ENCODE measurements around the gene PARD3B.

DNA sequence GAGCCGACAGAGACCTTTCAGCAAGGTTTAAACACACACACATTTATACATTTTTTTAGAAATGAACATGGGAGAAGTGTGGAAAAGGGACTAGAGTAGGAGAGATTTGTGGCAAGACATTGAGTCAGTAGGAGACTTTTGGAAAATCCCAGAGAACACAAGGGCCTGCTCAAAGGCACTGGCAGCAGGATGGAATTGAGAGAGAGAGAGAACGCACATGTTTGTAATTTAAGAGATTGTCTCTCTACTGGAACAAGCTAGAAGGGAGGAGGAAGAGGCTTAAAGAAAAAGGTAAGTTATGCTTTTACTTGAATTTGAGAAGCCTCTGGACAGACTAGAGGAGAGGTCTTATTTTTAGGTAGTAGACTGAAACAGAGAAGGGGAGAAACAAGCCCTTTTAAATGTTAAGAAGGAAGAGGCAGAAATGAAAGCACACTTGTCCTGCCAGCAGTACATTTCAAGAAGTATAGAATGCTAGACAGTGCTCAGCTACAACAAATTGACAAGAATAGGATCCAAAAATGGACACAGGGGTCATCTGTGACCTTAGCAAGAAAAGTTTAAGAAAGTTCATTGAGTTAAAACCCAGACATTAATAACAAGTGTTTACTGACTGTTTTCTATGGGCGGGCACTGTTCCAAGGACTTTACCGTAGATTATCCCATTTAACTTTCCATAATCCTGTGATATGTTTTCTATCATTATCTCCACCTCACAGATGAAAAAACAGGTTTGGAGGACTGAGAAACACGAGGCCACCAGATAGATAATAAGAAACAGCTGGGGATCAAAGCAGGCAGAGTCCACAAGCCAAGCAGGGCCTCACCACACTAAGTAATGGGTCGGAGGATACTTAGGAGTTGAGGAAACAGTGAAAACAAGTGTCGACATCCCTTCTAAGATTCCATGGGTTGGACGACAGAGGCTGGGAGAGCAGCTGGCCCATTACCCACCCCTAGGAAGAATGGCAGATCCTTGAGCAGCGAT lies 830.5 kb downstream of the PARD3B start:
- TF ChIP-seq POLR2A (IDR thresholded peaks at IDR 0.05; ENCODE audit: low read length) (no peak), GATA1 (IDR thresholded peaks at IDR 0.05; ENCODE audit: low read depth, low read length) (no peak)

All from erythroblast (primary cell).